HepG2 (cell line): Measurements from ENCODE around the gene AMOT. TPM values are rescaled to one million over a fixed set of nuclear protein-coding genes. Genes with fewer than 3 reads are reported as not detected.

ENCODE experiments used
- ATAC-seq: fragments of 200-7000 bp; cut with Tn5 transposase; 3 replicates; pipeline ENCODE4 v1.9.1; 2020; ENCODE audit warnings: mild to moderate bottlenecking, moderate library complexity
- BruUV-seq: library from RNA; stranded (reverse); fragments of 400-500 nt; replicated peaks from 2 replicates; lab custom pipeline; 2021; lab: Mats Ljungman, UMichigan
- CTCF ChIA-PET: fragments of 300-600 bp; formaldehyde crosslinking; extraction: SDS; loops from one replicate; lab custom pipeline; 2021; ENCODE audit warnings: low total read pairs, inconsistent platforms, low intra/inter-chr PET ratio; lab: Yijun Ruan, JAX
- POLR2A ChIA-PET: fragments of 350-600 bp; sonication (Branson Sonifier 250); formaldehyde crosslinking; loops from one replicate; lab custom pipeline; 2020; ENCODE audit warnings: antibody characterized with exemption, inconsistent platforms; lab: Yijun Ruan, JAX
- DNase-seq: peaks from one replicate; pipeline ENCODE4 v3.0.0-alpha.2; 2015; ENCODE audit warnings: low spot score
- FAIRE-seq: peaks from 3 replicates; lab custom pipeline; 2011; peaks lifted over from hg19 to GRCh38; lab: Jason Lieb, UNC
- H2AFZ ChIP-seq: one replicate; pipeline ENCODE4 v1.6.1; 2011; ENCODE audit warnings: low read length, inconsistent platforms
- H3K27ac ChIP-seq: fragments of 300-600 bp; 3 replicates; pipeline ENCODE4 v1.8.0; 2011; ENCODE audit warnings: mixed run types, mild to moderate bottlenecking, mixed read lengths, low read length, inconsistent platforms; ENCODE audit not compliant: insufficient read depth; ENCODE audit errors: extremely low read length
- H3K27me3 ChIP-seq, 2 experiments: fragments of 200-600 bp in 1 of 2; 2 replicates in 1 of 2; 3 replicates in 1 of 2; pipeline versions ENCODE4 v1.6.0 to v1.8.0; 2011; ENCODE audit warnings: low read length in 2 of 2, mild to moderate bottlenecking in 2 of 2, moderate library complexity in 2 of 2, inconsistent platforms in 1 of 2; ENCODE audit not compliant: insufficient read depth in 2 of 2, control insufficient read depth in 1 of 2
- H3K36me3 ChIP-seq, 2 experiments: fragments of 200-600 bp in 1 of 2; replicated peaks in 1 of 2; 2 replicates in 1 of 2; 3 replicates in 1 of 2; pipeline versions ENCODE4 v1.5.1 to v1.8.0; 2011; ENCODE audit warnings: low read length in 2 of 2, inconsistent platforms in 1 of 2; ENCODE audit not compliant: insufficient read depth in 2 of 2, control insufficient read depth in 1 of 2
- H3K4me1 ChIP-seq: 2 replicates; pipeline ENCODE4 v1.5.1; 2012; ENCODE audit warnings: low read length, inconsistent platforms; ENCODE audit not compliant: insufficient read depth
- H3K4me2 ChIP-seq: 2 replicates; pipeline ENCODE4 v1.6.0; 2011; ENCODE audit warnings: low read depth, low read length, inconsistent platforms
- H3K4me3 ChIP-seq, 3 experiments: fragments of 200-600 bp in 1 of 3; sonication (generic), shearing (Covaris generic) in 1 of 3; replicated peaks in 1 of 3; 2 replicates each; pipeline ENCODE4 v1.5.1; 2011 to 2016; ENCODE audit warnings: low read length in 3 of 3, inconsistent platforms in 2 of 3, low read depth in 2 of 3, mild to moderate bottlenecking in 2 of 3, control low read depth in 1 of 3, mixed read lengths in 1 of 3; ENCODE audit not compliant: insufficient read depth in 1 of 3
- H3K79me2 ChIP-seq: one replicate; pipeline ENCODE4 v1.6.1; 2011; ENCODE audit warnings: low read length, inconsistent platforms; ENCODE audit not compliant: insufficient read depth
- H3K9ac ChIP-seq: 2 replicates; pipeline ENCODE4 v1.6.0; 2011; ENCODE audit warnings: mild to moderate bottlenecking, low read depth, low read length, inconsistent platforms; ENCODE audit not compliant: insufficient read depth
- H3K9me3 ChIP-seq: 2 replicates; pipeline ENCODE4 v1.5.1; 2012; ENCODE audit warnings: mild to moderate bottlenecking, low read length
- H4K20me1 ChIP-seq: 2 replicates; pipeline ENCODE4 v1.6.0; 2011; ENCODE audit warnings: inconsistent platforms, mild to moderate bottlenecking, low read length, moderate library complexity; ENCODE audit not compliant: insufficient read depth
- ASH2L ChIP-seq: fragments of 300-600, 200-600 bp; sonication (generic); IDR thresholded peaks from 2 replicates; pipeline ENCODE4 v1.7.0; 2017; ENCODE audit warnings: low read depth, mild to moderate bottlenecking, moderate library complexity, mixed read lengths, low read length; ENCODE audit not compliant: insufficient read length
- HNF4A ChIP-seq: sonication (generic); formaldehyde crosslinking; IDR thresholded peaks from 2 replicates; pipeline ENCODE4 v1.4.0; 2020; ENCODE audit warnings: missing genetic modification reagents
- JUNB ChIP-seq: sonication (generic); formaldehyde crosslinking; IDR thresholded peaks from 2 replicates; pipeline ENCODE4 v1.8.0; 2022; ENCODE audit warnings: missing genetic modification reagents, mild to moderate bottlenecking, borderline replicate concordance
- MYPOP ChIP-seq: sonication (generic); formaldehyde crosslinking; IDR thresholded peaks from 2 replicates; pipeline ENCODE4 v1.8.1; 2023; ENCODE audit warnings: mild to moderate bottlenecking, moderate library complexity, missing genetic modification reagents
- NR2F2 ChIP-seq: IDR thresholded peaks from 2 replicates; pipeline ENCODE4 v1.6.1; 2012; ENCODE audit warnings: low read depth, inconsistent platforms, borderline replicate concordance
- TBL1XR1 ChIP-seq: fragments of 150-350 bp; IDR thresholded peaks from 2 replicates; pipeline ENCODE4 v1.6.1; 2014; ENCODE audit warnings: borderline replicate concordance, low read length; ENCODE audit not compliant: partially characterized antibody
- XRCC5 ChIP-seq: fragments of 200-400 bp; formaldehyde crosslinking; optimal IDR thresholded peaks from 2 replicates; pipeline ENCODE3; 2017; ENCODE audit warnings: mild to moderate bottlenecking, low read length
- ZNF207 ChIP-seq: fragments of 450-650 bp; IDR thresholded peaks from 2 replicates; pipeline ENCODE4 v1.6.1; 2016; ENCODE audit warnings: antibody characterized with exemption, borderline replicate concordance
- ZNF296 ChIP-seq: sonication (generic); formaldehyde crosslinking; conservative IDR thresholded peaks from 2 replicates; pipeline ENCODE4 v1.5.0; 2020; ENCODE audit warnings: mild to moderate bottlenecking, missing genetic modification reagents
- ZNF543 ChIP-seq: sonication (generic); formaldehyde crosslinking; IDR thresholded peaks from 2 replicates; pipeline ENCODE4 v1.4.0; 2020; ENCODE audit warnings: mild to moderate bottlenecking, missing genetic modification reagents
- ZNF616 ChIP-seq: sonication (generic); formaldehyde crosslinking; IDR thresholded peaks from 2 replicates; pipeline ENCODE4 v1.5.0; 2020; ENCODE audit warnings: low read depth, mild to moderate bottlenecking, missing genetic modification reagents
- ZNF646 ChIP-seq: sonication (generic); formaldehyde crosslinking; IDR thresholded peaks from 2 replicates; pipeline ENCODE4 v1.9.0; 2021; ENCODE audit warnings: mild to moderate bottlenecking, missing genetic modification reagents
- ZNF784 ChIP-seq: sonication (generic); formaldehyde crosslinking; IDR thresholded peaks from 2 replicates; pipeline ENCODE4 v1.5.1; 2020; ENCODE audit warnings: missing genetic modification reagents, mild to moderate bottlenecking, borderline replicate concordance
- WGBS: methylation state at CpG from one replicate; pipeline ENCODE4 v1.1.6; 2017; ENCODE audit warnings: low lambda C conversion rate; 5-methylcytosine and 5-hydroxymethylcytosine counted together
- in situ Hi-C: cut with HindIII; loops from 2 replicates; pipeline ENCODE4 v1.10.0; 2017; ENCODE audit warnings: low pct_unique_long_range_greater_than_20kb; ENCODE audit not compliant: extremely low pct_ligation_motif_present
- intact Hi-C: fragments of 100-400 bp; cut with micrococcal nuclease; formaldehyde crosslinking; loops from one replicate; pipeline ENCODE4 v1.10.0; 2022; ENCODE audit not compliant: unreplicated experiment
- polyA plus RNA-seq, 8 experiments: library from polyadenylated mRNA; depleted of rRNA in 3 of 8; stranded (reverse) in 7 of 8; unstranded in 1 of 8; fragments of >200 nt; fragmentation: Illumina TruSeq in 4 of 8; extraction: Trizol in 4 of 8; gene quantifications; 2 replicates each; pipeline versions ENCODE4 v1.2.1 to v1.2.3, GENCODE V29; 2011 to 2016; ENCODE audit warnings: low read depth in 4 of 8, missing spikeins in 1 of 8, mixed read lengths in 1 of 8; ENCODE audit not compliant: insufficient read depth in 1 of 8
- total RNA-seq, 5 experiments: library from RNA; depleted of rRNA; stranded (reverse); fragments of >200 nt; fragmentation: Illumina TruSeq; extraction: Trizol; gene quantifications; 2 replicates each; pipeline ENCODE4 v1.2.3, GENCODE V29; 2016; ENCODE audit warnings: low read depth in 1 of 5

Gene AMOT
- total and polyA plus RNA-seq, 2 of the 13 experiments (the other 11 are each of a cell fraction or from before 2014, with no cell fraction given): 0.13 to 0.91 TPM

- TF ChIP-seq ASH2L (no peak), ZNF543 (CRISPR knock-in tag) (no peak), NR2F2 (no peak)
Measured at GRCh38 chrX:112841114-112841819, 636 bp upstream of the AMOT start (continued).

GRCh38 chrX:112839856-112840255 lies 775 bp downstream of the AMOT start:
- ATAC-seq: no peak
- FAIRE-seq: no peak
- H3K4me1 ChIP-seq: no peaks in the 10 kb centered on the region
- H2AFZ ChIP-seq: no peak overlapping the region
- no peaks in the 10 kb centered on the region for H4K20me1 ChIP-seq
- POLR2A ChIA-PET: no interaction called here
- H3K9ac ChIP-seq: no peak overlapping the region
- H3K9me3 ChIP-seq: no peaks in the 10 kb centered on the region
- no peak overlapping the region for H3K4me3 ChIP-seq
- no peak for DNase-seq
- no peak for TF ChIP-seq TBL1XR1
- TF ChIP-seq MYPOP (CRISPR knock-in tag): no peak
- TF ChIP-seq JUNB (CRISPR knock-in tag): no peak
- no peak for TF ChIP-seq ZNF646 (CRISPR knock-in tag)
- no peak for TF ChIP-seq ZNF616 (CRISPR knock-in tag)
- no peak for TF ChIP-seq HNF4A (CRISPR knock-in tag)
- no peak for TF ChIP-seq ZNF207
- TF ChIP-seq ZNF784 (CRISPR knock-in tag): no peak
- no peak for TF ChIP-seq XRCC5
- no peak for TF ChIP-seq ZNF296 (CRISPR knock-in tag)
- 7% methylated on average over 5 of the region's 5 CpGs for WGBS
- H3K36me3 ChIP-seq: no peaks in the 10 kb centered on the region
- no peaks in the 10 kb centered on the region for H3K79me2 ChIP-seq
- in situ Hi-C loops (no loop called here), intact Hi-C loops (no loop called here)
- H3K27me3 ChIP-seq: no peaks in the 10 kb centered on the region
- H3K27ac ChIP-seq: no peak overlapping the region
- CTCF ChIA-PET: no interaction called here
- H3K4me2 ChIP-seq: peak overlapping the region; percentile 80; the same call in 1 of the 2 replicates
- BruUV-seq: no TSS peak
